T follicular helper cell (primary cell): ENCODE measurements around the gene CNPY2.
"Not testable (repeated sequence)": the region's sequence is repeated elsewhere in the genome, so short reads cannot be mapped to it uniquely, and the experiment has no call there.

Source experiments
- DNase-seq: peaks from one replicate; pipeline ENCODE4 v3.0.0-alpha.2; 2020; ENCODE audit warnings: low read depth

CNPY2 gene

GRCh38 chr12:56297400-56297799 lies 18.4 kb downstream of the CNPY2 start:
- no peak for DNase-seq

DNA sequence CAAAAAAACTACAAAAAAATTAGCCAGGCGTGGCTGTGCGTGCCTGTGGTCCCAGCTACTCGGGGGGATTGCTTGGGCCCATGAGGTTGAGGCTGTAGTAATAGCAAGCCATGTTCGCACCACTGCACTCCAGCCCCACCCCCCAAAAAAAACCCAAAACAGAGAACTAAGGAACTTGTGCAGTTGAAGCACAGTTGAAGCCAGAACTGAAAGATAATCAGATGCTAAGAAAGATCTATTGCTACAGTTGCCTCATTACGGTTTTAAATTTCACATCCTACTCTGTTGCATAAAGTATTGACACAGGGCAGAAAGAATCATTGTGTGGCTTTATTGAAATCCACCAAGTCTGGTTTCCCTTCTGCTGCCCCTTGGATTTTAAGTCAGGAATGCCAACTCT lies 19.5 kb downstream of the CNPY2 start:
- DNase-seq = no peak

DNA sequence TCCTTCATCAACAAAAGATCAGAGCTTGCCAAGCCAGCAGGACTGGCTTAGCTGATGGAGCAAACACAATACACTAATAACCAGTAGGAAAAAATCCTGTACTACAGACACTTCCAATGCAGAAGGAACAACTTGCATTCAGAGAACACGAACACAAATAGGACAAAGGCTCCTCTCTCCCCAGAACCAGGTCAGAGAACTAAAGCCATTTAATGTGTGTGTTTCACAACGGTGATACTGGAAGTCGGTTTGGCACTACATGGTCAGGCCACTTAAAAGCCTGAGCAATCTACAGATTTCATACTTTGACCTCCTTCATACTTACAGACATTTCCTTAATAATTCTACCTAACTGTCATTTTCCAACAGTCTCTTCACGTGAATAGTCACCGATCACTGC lies 22.0 kb downstream of the CNPY2 start:
- no peak for DNase-seq

GRCh38 chr12:56288705-56289387 lies 26.9 kb downstream of the CNPY2 start:
- no peak for DNase-seq

DNA sequence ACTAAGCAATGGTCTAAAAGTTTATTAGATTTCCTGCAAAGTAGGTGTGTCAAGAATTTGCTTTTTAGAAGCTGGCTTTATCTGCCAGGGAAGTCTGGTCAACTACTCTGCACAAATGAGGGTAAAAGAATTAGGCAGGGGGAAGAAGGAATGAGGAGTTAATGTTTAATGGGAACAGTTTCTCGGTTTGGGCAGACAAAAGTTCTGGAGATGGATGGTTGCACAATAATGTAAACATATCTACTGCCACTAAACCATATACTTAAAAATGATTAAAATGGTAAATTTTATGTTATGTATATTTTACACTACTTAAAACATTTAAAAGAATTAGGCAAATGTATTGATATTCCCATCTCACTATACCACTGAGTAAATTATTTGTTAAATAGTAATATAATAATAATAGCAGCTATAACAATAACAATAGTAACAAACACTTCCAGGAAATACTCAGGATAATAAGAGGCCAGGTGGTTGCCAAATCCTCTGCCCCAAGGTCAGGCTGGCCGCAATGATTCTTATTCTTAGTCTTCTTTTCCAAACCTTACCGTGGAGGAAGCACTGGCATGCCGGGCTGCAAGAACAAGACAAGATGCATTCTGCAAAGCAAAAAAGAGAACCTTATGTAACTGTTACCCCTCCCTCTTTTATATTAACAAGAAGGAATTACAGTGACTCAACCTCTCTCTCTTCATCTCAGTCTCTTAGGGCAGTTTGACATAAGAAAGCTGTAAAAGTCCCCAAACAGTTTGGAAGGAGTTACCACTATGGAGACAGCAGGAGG lies 29.6 kb downstream of the CNPY2 start:
- no peak for DNase-seq

GRCh38 chr12:56284263-56284662 lies 31.5 kb downstream of the CNPY2 start:
- DNase-seq = not testable (repeated sequence)

DNA sequence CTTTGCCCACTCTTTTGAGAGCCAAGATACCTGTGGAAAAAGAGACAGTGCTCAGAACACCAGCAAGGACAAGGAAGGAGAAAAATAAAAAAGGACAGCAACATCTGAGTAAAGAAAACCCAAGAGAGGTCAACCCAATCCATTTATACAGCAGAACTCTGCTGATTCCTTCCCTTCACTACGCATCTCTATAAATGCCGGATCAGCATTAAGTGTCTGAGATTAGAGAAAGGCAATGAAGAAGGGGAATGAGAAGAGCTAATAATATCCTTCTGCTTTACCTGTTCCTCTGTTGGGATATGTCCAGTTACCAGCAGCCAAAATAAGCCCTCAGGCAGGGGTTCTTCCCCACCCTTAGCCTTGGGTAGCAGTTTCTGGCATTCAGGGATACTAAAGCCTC lies 33.2 kb downstream of the CNPY2 start:
- DNase-seq = no peak

GRCh38 chr12:56282030-56282429 lies 33.8 kb downstream of the CNPY2 start:
- DNase-seq = no peak

GRCh38 chr12:56280849-56281248 lies 34.9 kb downstream of the CNPY2 start:
- DNase-seq = no peak

DNA sequence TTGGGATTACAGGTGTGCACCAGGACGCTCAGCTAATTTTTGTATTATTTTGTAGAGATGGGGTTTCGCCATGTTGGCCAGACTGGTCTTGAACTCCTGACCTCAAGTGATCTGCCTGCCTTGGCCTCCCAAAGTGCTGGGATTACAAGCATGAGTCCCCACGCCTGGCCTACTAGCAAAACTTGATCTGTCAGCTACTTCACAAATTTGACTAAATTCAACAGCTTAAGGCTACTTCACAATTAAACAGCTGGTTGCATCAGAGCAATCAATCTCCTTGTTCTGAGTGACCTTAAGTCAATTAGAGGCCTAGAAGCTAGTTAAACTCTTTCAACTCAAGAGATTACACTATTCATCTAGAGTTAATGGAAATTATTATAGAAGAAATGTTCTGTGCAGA lies 36.9 kb downstream of the CNPY2 start:
- DNase-seq = no peak

DNA sequence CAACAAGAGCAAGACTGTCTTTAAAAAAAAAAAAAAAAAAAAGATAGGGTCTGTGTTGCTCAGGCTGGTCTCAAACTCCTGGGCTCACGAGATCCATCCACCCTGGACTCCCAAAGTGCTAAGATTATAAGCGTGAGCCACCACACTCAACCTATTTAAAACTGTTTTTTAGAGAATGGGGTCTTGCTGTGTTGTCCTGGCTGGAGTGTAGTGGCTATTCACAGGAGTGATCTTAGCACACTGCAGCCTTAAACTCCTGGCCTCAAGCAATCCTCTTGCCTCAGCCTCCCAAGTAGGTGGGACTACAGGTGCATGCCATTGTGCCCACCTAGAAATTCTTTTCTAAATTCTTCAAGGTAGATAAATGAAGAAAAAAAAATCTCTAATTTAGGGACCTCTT lies 41.5 kb downstream of the CNPY2 start:
- DNase-seq = no peak

- DNase-seq = not testable (repeated sequence)
Observed at GRCh38 chr12:56272468-56272867, 43.3 kb downstream of the CNPY2 start.

DNA sequence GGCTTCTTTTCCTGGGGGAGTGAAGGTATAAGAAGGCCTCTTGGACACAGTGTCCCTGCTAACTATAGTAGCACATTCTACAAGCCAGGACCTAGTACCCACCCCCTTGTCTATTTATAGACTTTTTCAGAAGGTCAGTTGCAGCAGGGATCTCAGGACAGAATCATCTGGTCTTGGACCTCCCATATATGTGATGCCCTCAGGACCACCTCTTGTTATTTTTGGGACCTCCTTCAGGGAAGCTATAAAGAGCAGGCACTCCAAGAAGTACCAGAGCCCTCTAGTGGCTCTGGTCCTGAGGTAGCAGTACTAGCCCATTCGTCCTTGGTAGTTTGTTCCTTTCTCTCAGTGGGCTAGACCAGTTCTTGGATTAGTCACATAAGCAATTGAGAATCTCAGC lies 44.8 kb downstream of the CNPY2 start:
- no peak for DNase-seq

GRCh38 chr12:56267443-56268071 lies 48.2 kb downstream of the CNPY2 start:
- DNase-seq = no peak

GRCh38 chr12:56266693-56267442 lies 48.9 kb downstream of the CNPY2 start, which contains the start of gene COQ10A:
TSS of gene COQ10A (plus strand) at chr12:56266942. CDS start at chr12:56267119, 177 bp downstream.
- DNase-seq = peak; percentile 88

GRCh38 chr12:56266068-56266692 lies 49.6 kb downstream of the CNPY2 start:
- DNase-seq = not testable (repeated sequence)

GRCh38 chr12:56262955-56263354 lies 52.8 kb downstream of the CNPY2 start:
- DNase-seq = not testable (repeated sequence)

DNA sequence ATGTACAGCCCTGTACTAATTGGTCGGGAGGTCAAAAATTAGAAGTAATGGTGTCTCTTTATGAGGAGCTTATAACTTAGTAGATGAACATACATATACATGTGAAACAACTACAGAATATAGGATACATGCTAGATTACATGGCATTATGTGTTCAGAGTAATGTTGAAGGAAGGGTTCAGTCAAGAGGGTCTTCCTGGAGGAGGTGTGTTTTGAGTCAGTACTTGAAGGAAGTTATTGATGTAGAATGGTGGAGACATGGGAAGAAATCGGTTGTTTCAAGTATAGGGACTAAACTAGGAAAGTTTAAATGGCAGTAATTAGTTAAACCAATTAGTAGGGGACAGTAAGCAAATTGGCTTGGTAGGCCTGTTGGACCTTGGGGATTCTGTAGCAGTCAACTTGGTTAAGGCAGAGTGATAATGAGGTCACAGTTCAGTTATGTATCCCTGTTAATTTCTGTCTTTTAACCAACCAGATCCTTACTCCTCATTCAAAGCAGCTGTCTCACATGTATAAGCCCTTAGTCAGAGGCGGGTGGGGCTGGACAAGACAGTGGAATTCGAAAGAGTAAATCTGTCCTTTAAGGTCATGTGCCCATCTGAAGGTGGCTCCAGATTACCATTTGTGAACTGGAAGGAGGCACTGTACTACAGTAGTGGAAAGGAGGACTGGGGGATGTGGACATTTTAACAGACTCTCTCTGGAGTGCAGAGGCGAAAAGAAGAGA lies 54.1 kb downstream of the CNPY2 start:
- DNase-seq = no peak

- no peak for DNase-seq
Observed at GRCh38 chr12:56260921-56261320, 54.9 kb downstream of the CNPY2 start.

- DNase-seq = no peak
Observed at GRCh38 chr12:56260380-56260779, 55.4 kb downstream of the CNPY2 start.
